GM18508 (cell line): ENCODE measurements around the gene CARS1.

Experiments
- ATAC-seq: cut with Tn5 transposase; IDR thresholded peaks from one replicate; pipeline ENCODE4 v1.9.1; 2021; ENCODE audit warnings: moderate number of reproducible peaks; ENCODE audit not compliant: insufficient read depth, unreplicated experiment

CARS1 gene

GRCh38 chr11:2975594-2975993, 81.6 kb downstream of the CARS1 start:
- ATAC-seq: no peak

DNA sequence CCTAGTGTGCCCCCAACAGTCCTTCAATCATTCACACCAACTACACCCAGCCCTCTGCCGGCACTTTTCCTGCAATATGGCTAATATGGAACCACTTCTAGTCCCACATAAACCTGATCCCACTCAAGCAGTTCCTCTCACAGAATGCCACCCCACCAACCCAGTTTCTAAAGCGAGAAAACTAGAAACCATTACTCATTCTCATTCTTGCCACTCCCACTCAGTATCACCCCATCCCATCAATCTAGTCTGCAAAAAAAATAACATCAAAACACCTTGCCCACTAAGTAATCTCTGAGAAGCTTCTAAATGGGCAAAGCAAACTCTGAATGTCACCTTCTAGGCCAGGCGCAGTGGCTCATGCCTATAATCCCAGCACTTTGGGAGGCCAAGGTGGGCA, 83.0 kb downstream of the CARS1 start:
- no peak for ATAC-seq

DNA sequence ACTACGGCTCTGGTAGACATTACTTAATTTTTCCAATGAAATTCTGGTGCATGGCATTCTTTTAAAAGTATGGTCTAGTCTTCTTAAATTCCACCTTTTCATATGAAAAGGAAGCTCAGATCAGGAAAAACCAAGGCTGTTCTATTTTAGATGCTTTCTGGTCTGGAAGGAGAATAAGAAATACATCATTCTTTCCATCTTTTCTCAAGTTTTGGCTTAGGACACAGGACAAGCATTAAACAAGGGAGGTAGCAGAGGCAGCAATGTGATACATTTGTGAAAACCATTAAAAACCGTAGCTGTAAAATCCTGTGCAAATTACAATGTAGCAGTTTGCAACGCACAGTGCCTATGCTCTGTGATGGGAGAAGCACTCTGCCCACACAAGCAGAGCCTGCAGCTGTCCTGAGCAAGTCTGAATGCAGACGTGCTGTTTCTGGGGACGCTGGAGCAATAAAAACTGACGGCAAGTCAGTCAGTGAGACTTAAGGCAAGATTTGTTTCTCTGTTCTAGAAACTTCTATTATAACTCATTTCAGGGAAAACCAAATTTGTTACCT, 88.8 kb downstream of the CARS1 start:
- ATAC-seq: no peak

- ATAC-seq: no peak
These were observed 92.4 kb downstream of the CARS1 start for GRCh38 chr11:2964782-2965181.

DNA sequence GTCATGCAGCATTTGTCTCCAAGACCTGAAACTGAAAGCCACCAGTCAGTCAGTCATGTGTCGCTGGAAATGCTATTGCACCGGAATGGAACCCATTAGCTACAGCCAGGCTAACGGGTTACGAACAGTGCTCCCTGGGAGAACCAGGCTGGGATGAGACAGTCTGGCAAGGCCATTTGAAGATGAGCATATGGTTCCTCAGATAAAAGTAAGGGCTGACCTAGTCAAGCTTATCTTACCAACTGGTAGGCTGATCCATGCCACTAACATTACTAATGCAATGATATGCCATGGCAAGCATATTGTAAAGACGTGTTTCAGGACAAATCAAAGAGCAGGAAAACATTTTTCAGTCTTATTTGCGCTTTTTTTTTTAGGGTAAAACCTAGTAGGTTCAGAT, 93.5 kb downstream of the CARS1 start:
- no peak for ATAC-seq

DNA sequence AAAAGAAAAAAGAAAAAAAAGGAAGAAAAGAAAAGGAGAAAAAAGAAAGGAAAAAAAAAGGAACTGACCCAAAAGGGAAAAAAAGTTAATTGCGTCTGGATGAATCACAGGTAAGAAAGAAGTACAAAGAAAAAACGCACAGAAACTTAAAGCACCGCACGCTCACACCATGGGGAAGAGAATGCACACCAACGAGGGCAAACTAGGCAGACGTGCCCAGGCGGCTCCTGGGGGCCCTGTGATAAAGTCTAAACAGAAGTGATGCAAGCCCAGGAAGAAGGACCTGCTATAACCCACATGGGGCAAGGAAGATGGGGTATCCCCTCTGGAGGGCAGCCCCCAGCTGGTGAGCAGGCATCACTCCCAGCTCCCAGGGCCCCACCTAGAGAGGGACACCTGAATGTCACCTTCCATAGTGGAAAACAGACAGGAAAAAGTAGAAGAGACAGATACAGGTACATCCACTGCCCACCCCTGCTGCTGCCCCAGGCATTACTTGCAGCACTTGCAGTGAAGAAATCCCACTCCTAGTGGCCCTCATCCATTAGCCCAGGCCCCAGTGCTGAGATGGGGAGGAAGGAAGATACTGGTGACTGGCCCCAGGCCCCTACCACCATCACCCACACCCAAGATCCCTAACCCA, 94.0 kb downstream of the CARS1 start:
- ATAC-seq: no peak

- ATAC-seq: no peak
These were observed 96.1 kb downstream of the CARS1 start for GRCh38 chr11:2961080-2961479.

DNA sequence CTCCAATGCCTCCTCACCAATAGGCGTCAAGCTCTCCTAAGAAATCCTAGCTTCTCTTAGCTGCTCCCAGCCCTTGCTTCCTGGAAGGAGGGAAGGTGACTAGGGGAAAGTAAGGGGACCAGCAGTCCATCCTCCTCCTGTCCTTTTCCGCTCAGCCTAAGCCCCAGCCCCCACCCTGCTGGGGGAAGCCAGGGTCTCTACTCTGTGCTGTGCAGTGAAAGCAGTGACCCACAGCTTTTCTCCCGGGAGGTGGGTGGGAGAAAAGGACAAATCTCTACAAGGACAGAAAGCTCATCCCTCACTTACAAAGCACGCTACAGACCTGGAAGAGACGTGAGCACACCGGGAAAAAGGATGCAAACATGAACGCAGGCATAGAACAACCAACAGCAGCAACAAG, 97.1 kb downstream of the CARS1 start:
- no peak for ATAC-seq

DNA sequence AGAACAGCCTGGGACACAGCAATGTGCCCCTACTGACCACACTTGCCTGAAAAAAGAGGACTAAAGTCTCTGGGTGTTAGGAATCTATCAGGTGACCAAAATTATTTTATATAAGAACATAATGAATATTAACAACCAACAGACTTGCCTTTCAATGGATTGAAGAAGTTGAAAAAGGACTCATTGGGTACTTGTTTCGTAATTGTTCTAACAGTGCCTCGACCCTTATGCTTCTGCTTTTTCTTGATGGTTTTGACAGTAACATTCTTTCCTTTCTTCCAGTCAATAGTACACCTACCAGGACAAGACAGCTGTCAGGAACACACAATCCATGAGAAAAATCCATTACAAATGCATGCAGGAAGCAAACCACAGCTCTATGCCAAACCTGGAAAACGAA, 99.0 kb downstream of the CARS1 start:
- ATAC-seq: no peak

DNA sequence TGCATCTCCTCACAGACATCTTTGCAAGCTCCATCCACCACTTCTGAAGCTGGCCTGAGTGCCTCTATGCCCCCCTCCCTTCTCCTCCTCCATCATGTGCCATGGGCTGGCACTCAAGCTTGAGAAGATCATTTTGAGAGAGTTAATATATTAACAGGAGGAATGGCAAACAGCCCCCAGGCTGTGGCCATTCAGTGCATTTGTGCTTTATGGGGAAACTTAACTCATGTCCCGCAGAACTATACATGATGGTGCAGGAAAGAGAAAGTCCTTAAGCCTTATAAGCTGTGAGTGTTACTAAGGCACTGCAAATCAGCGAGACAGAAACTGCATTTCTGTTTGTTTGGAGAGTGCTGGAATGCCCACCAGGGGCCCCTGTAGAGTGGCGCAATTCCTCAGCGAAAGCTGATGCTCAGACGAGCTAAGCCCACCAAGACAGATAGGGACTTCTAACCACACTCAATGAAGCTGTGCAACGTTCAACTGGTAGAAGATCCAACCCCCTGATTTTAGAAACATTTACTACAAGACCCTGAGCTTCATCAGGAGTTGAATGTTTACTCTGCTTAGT, 101.2 kb downstream of the CARS1 start:
- no peak for ATAC-seq

DNA sequence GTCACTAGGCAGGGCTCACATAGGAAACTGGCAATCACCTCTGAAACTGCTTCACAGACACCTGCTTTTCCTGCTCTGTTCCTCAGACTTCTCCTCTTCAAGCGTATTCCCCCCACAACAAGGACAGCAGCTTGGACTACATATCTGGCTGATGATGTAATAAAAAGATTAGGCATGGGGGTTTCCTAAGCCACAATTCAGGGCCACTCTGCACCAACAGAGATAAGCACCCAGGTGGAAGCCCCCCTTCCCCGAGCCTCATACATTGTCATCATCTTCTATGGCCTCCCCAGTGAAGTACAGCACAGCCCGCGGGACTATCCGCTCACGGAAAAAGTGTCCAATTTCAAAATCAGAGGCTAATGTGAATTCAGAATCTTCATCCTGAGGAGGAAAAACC, 103.0 kb downstream of the CARS1 start:
- ATAC-seq: no peak

GRCh38 chr11:2952290-2952689, 104.9 kb downstream of the CARS1 start:
- no peak for ATAC-seq

DNA sequence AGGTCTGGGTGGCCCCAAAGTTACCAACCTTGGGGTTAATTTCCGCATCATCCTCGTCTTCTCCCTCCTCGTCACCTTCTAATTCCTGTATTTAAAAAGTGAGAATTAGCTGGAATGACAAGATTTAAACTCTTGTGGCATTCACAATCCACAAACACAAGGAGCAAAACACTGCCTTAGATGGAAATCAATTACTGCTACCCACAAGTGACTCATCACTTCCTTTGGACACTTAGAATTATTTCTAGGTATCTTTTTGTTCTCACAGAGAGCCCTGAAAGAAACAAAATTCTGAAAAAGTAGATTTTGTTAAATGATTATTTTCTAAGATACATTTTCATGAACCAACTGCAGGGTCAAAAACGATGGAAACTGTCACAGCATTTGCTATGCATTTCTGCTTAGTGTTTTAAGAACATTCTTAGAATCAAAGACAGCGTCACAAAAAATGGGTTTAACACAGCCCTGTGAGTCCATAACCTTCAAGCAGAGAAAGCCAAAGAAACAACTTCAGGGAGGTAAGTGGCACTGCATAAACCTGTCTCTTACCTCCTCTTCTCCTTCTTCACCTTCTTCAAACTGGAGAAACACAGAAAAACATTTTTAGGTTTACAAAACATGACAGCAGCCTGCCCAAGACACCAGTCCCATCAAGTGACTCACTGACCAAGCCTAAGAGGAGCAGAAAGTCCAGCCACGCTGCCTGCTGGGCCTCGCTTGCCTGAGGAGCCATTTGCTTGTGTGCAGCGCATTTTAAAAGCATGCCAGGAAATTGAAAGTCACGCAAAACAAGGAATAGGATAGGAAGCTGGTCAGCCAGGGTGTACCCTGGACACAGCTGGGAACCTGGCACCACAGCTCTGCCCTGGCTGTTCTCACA, 105.8 kb downstream of the CARS1 start:
- no peak for ATAC-seq
